Activated CD4-positive, alpha-beta memory T cell treated with anti-CD3 and anti-CD28 coated beads, Interleukin-2, amount 10 ng/mL, durations not matched to agents 7 days and 5 days (primary cell): ENCODE results near the gene METTL26. TPM values are rescaled to one million over a fixed set of nuclear protein-coding genes. Genes with fewer than 3 reads are reported as not detected.

Experiments
- CTCF ChIA-PET: fragments of 350-600 bp; sonication (Branson Sonifier 250); formaldehyde crosslinking; loops from one replicate; lab custom pipeline; 2021; ENCODE audit warnings: antibody characterized with exemption, inconsistent platforms; lab: Charles Lee
- POLR2A ChIA-PET: fragments of 350-600 bp; sonication (Branson Sonifier 250); formaldehyde crosslinking; loops from one replicate; lab custom pipeline; 2021; ENCODE audit warnings: antibody characterized with exemption; lab: Charles Lee
- DNase-seq: peaks from one replicate; pipeline ENCODE4 v3.0.0-alpha.2; 2020
- H3K27ac Mint-ChIP-seq: one replicate; pipeline ENCODE4 v1.8.0; 2021; ENCODE audit warnings: mild to moderate bottlenecking, mixed read lengths
- H3K27me3 Mint-ChIP-seq: one replicate; pipeline ENCODE4 v1.8.0; 2021; ENCODE audit warnings: mixed read lengths
- H3K36me3 Mint-ChIP-seq: one replicate; pipeline ENCODE4 v1.8.0; 2021; ENCODE audit warnings: low read depth, mixed read lengths
- H3K4me1 Mint-ChIP-seq: one replicate; pipeline ENCODE4 v1.8.0; 2021; ENCODE audit warnings: mixed read lengths
- H3K4me3 Mint-ChIP-seq: one replicate; pipeline ENCODE4 v1.8.0; 2021; ENCODE audit warnings: mild to moderate bottlenecking, mixed read lengths
- H3K9me3 Mint-ChIP-seq: one replicate; pipeline ENCODE4 v1.8.0; 2021; ENCODE audit warnings: mixed read lengths
- total RNA-seq, 2 experiments: library from RNA; stranded (reverse); gene quantifications; one replicate each; pipeline ENCODE4 v1.2.3, GENCODE V29; 2021

Gene METTL26
- total RNA-seq, 2 experiments from 2014 or later: 66.6 to 67.5 TPM

DNA sequence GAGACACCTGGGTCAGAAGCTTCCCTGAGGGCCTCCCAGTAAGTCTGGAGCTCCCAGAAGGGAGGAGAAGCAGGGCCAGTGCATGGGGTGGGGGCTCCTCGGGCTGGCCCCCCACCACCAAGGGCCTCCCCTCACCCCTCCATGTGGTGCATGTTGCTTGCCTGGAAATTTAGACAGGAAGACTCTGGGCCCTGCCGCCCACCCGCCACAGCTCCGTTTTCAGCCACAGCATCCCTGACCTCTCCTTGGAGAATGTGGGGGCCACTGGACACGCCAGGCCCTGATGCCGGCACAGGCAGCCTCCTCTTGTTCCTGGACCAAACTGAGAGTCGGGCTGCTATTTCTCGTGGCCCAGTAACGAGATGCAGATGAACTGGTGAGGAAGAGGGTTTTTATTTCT is 2.7 kb upstream of the METTL26 start:
- Mint-ChIP-seq H3K4me3 (no peak overlapping the region), H3K36me3 (peaks cover 6% of the 10 kb centered on the region), H3K9me3 (no peaks in the 10 kb centered on the region), H3K27me3 (no peaks in the 10 kb centered on the region), H3K4me1 (peaks cover 16% of the 10 kb centered on the region), H3K27ac (no peak overlapping the region)
- CTCF ChIA-PET: interaction anchor here (1.1 kb wide), 1 partner anchor 9 kb away, joined by 3 read pairs; no protein-coding TSS in a partner anchor
- POLR2A ChIA-PET: interaction anchor here (1.4 kb wide), 1 partner anchor 10 kb away, joined by 7 read pairs; the partner anchor contains the start of gene WDR90
- DNase-seq: no peak

DNA sequence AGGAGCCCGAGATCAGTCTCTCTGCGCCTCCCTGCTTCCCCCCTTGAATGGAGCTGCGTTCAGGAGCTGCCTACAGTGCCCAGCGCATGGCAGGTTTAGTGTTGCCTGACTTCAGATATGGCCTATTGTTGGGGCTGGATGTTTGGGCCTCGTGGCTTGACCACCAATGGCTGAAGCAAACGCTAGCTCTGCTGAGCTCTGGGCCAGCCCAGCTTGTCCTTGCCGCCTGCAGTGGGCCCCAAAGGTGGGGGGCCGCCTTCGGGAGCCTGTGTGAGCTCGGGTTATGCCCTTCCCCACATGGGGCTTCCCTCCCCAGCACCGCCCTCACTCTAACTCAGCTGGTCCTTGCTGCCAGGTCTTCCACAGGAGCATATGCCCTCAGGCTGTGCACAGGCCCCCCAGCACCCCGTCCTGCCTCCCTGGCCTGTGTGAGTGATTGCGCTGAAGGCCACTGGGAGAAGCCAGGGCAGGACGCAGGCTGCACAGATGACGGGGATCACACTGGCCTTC is 2.0 kb upstream of the METTL26 start:
- ChIA-PET CTCF (interaction anchor here (1.1 kb wide), 1 partner anchor 10 kb away, joined by 3 read pairs; no protein-coding TSS in a partner anchor), POLR2A (interaction anchor here (1.4 to 2.5 kb wide), 2 partner anchors 10 to 46 kb away, joined by 6 to 7 read pairs; partner anchors contain the start of genes JMJD8 and WDR90)
- no peak for DNase-seq
- Mint-ChIP-seq H3K36me3 (peaks cover 6% of the 10 kb centered on the region), H3K9me3 (no peaks in the 10 kb centered on the region), H3K4me3 (no peak overlapping the region), H3K4me1 (peaks cover 16% of the 10 kb centered on the region), H3K27me3 (no peaks in the 10 kb centered on the region), H3K27ac (no peak overlapping the region)

DNA sequence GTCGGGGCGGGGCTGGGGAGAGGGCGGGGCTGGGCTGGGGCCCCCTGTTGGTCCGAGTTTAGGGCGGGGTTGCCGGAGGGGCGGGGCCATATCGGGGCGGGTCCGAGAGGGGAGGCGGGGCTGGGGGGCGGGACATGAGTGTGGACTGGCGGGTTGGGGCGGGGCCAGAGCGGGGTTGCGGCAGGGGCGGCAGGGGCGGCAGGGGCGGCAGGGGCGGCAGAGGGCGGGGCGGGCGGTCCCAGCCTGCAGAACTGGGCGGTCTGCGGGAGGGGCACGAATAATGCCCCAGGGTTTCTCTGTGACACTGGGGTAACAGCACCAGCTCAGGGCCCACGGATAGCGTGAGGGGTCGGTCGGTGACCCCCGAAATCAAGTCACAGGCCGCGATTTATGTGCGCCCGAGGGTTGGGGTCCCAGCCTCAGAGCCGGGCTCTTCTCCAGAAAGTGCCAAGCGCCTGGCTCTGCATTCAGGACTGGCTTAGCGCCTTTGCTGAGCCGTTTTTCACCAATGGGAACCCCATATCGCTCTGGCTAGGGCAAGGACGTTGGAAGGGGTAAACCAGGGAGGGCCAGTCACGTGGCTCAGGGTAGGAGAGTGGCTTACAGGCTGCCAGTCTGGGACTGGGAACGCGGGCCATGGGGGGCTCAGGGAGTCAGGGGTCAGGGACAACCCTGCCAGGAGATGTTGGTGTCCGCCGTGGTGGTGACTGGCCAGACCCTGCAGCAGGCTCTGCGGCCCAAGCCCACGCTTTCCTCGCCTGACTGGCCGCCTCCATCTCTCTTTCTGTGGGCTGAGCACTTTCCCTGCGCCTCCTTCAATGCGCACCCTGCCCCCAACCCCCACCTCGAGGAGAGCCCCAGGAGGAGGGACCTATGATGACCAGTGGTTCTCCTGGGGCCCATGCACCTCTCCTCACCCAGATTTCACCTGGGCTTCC is 1.2 kb upstream of the METTL26 start:
- POLR2A ChIA-PET: interaction anchor here (0.9 to 2.5 kb wide), 11 partner anchors 11 to 69 kb away, joined by 3 to 18 read pairs (median 6); partner anchors contain the start of genes JMJD8, RHOT2, STUB1 and WDR24
- peak overlapping the region; percentile 89 for H3K4me3 Mint-ChIP-seq
- no peaks in the 10 kb centered on the region for H3K27me3 Mint-ChIP-seq
- no peaks in the 10 kb centered on the region for H3K9me3 Mint-ChIP-seq
- CTCF ChIA-PET: interaction anchor here (0.9 to 1.6 kb wide), 2 partner anchors 11 to 110 kb away, joined by 3 to 9 read pairs; partner anchors contain the start of gene CAPN15
- H3K27ac Mint-ChIP-seq: peak overlapping the region; percentile 98
- peaks cover 12% of the 10 kb centered on the region for H3K4me1 Mint-ChIP-seq
- peaks cover 6% of the 10 kb centered on the region for H3K36me3 Mint-ChIP-seq
- peak; percentile 90 for DNase-seq

DNA sequence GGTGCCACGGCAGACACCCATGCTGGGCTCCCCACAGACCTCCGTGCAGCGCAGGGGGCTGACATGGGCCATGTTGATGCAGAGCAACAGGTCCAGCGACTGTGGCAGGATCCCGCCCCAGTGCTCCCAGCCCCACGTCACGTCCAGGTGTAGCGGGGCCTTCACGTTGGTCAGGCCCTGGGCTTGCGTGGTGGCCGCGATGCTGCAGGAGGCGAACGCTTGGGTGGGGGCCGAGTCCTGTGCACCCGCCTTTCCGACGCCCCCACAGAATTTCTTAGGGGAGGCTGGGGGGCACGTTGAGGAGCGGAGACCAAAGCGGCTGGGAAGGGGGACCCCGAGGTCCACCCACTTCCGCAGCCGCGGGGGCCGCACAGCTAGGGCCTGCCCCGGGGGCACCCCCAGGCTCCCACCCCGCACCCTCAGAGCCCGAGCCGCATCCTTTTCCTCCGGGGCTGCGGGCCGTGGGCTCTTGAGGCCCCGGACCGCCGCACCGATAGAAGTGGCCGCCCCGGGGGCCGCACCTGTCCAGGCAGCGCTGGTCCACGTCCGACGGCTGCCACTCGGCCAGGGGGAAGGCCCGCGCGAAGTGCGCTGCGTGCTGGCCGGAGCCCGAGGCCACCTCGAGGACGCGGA is 416 bp downstream of the METTL26 start:
- Mint-ChIP-seq H3K27me3 (no peaks in the 10 kb centered on the region), H3K4me1 (peaks cover 12% of the 10 kb centered on the region), H3K4me3 (peak overlapping the region; percentile 89), H3K36me3 (peaks cover 6% of the 10 kb centered on the region), H3K27ac (peak overlapping the region; percentile 31), H3K9me3 (no peaks in the 10 kb centered on the region)
- ChIA-PET CTCF (interaction anchor here (0.6 to 1.6 kb wide), 2 partner anchors 12 to 14 kb away, joined by 3 to 9 read pairs; partner anchors contain the start of gene WDR90), POLR2A (interaction anchor here (0.9 to 2.5 kb wide), 12 partner anchors 13 to 184 kb away, joined by 3 to 18 read pairs (median 4); partner anchors contain the start of genes JMJD8, RAB40C, STUB1 and WDR24)
- DNase-seq: peak; percentile 28

DNA sequence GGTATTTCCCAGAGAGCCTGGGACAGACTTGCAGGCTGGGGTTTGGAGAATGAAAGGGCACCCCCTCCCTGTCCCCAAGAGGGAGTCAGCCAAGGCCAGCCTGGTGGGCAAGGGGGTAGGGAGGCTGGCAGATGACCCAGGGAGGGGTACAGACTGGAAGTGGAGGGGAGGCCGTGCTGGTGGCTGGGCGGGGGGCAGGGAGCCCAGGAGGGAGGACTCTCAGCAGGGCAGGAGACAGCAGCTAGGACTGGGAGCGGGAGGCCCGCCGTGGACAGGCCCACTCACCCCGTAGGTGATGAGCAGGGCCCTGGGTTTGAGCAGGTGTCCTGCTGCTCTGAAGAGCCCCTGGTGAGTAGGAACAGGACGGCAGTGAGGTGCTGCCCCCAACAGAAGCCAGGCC is 1.1 kb downstream of the METTL26 start:
- peak overlapping the region; percentile 89 for H3K4me3 Mint-ChIP-seq
- POLR2A ChIA-PET: interaction anchor here (1.0 kb wide), 1 partner anchor 44 kb away, joined by 4 read pairs; the partner anchor contains the start of gene RAB40C
- no peak overlapping the region for H3K27ac Mint-ChIP-seq
- CTCF ChIA-PET: no interaction called here
- H3K9me3 Mint-ChIP-seq: no peaks in the 10 kb centered on the region
- H3K27me3 Mint-ChIP-seq: no peaks in the 10 kb centered on the region
- peaks cover 12% of the 10 kb centered on the region for H3K4me1 Mint-ChIP-seq
- H3K36me3 Mint-ChIP-seq: peaks cover 6% of the 10 kb centered on the region
- no peak for DNase-seq

DNA sequence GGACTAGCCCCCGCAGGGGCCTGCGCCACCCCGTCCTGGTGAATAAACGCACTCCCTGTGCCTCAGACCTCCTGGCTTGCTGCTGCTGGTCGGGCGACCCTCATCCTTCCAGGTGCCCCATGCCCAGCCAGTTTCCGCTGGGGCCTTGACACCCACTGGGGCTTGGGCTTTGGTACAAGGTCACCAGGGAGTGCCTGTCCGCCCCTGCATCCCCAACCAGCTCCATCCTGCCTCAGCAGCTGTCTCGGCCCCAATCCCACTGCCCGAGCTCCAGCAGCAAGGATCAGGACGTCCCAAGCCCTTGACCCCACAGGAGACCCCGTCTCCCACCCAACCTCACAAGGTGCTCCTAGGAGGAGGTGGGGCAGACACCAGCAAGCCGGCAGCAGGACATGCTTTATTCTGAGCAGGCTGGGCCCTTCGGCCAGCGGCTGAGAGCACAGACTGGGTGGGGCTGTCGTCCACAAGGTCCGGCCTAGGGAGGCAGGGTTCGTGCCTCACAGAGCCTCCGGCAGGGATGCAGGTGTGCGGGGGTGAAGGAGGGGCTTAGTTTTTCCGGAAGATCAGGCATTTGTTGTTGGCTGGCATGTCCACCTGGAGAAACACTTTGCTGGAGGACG is 1.9 kb downstream of the METTL26 start:
- H3K36me3 Mint-ChIP-seq: peaks cover 6% of the 10 kb centered on the region
- H3K4me1 Mint-ChIP-seq: peaks cover 12% of the 10 kb centered on the region
- no peaks in the 10 kb centered on the region for H3K27me3 Mint-ChIP-seq
- H3K4me3 Mint-ChIP-seq: peak overlapping the region; percentile 55
- no peaks in the 10 kb centered on the region for H3K9me3 Mint-ChIP-seq
- DNase-seq: no peak
- ChIA-PET POLR2A (no interaction called here), CTCF (no interaction called here)
- H3K27ac Mint-ChIP-seq: no peak overlapping the region

DNA sequence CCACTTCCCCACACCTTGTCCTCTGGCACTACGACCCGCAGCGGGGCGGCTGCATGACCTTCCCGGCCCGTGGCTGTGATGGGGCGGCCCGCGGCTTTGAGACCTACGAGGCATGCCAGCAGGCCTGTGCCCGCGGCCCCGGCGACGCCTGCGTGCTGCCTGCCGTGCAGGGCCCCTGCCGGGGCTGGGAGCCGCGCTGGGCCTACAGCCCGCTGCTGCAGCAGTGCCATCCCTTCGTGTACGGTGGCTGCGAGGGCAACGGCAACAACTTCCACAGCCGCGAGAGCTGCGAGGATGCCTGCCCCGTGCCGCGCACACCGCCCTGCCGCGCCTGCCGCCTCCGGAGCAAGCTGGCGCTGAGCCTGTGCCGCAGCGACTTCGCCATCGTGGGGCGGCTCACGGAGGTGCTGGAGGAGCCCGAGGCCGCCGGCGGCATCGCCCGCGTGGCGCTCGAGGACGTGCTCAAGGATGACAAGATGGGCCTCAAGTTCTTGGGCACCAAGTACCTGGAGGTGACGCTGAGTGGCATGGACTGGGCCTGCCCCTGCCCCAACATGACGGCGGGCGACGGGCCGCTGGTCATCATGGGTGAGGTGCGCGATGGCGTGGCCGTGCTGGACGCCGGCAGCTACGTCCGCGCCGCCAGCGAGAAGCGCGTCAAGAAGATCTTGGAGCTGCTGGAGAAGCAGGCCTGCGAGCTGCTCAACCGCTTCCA is 2.6 kb downstream of the METTL26 start:
- Mint-ChIP-seq H3K27ac (no peak overlapping the region), H3K36me3 (peaks cover 6% of the 10 kb centered on the region), H3K4me1 (peaks cover 12% of the 10 kb centered on the region), H3K9me3 (no peaks in the 10 kb centered on the region), H3K4me3 (no peak overlapping the region), H3K27me3 (no peaks in the 10 kb centered on the region)
- peak; percentile 14 for DNase-seq
- ChIA-PET CTCF (no interaction called here), POLR2A (no interaction called here)

DNA sequence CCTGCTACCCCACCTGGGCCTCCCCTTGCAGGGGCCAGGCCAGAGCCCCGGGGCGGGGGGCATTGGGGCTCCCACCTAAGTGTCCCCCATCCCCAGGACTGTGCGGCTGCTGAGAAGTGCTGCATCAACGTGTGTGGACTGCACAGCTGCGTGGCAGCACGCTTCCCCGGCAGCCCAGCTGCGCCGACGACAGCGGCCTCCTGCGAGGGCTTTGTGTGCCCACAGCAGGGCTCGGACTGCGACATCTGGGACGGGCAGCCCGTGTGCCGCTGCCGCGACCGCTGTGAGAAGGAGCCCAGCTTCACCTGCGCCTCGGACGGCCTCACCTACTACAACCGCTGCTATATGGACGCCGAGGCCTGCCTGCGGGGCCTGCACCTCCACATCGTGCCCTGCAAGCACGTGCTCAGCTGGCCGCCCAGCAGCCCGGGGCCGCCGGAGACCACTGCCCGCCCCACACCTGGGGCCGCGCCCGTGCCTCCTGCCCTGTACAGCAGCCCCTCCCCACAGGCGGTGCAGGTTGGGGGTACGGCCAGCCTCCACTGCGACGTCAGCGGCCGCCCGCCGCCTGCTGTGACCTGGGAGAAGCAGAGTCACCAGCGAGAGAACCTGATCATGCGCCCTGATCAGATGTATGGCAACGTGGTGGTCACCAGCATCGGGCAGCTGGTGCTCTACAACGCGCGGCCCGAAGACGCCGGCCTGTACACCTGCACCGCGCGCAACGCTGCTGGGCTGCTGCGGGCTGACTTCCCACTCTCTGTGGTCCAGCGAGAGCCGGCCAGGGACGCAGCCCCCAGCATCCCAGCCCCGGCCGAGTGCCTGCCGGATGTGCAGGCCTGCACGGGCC is 3.4 kb downstream of the METTL26 start:
- CTCF ChIA-PET: no interaction called here
- no peaks in the 10 kb centered on the region for H3K9me3 Mint-ChIP-seq

DNA sequence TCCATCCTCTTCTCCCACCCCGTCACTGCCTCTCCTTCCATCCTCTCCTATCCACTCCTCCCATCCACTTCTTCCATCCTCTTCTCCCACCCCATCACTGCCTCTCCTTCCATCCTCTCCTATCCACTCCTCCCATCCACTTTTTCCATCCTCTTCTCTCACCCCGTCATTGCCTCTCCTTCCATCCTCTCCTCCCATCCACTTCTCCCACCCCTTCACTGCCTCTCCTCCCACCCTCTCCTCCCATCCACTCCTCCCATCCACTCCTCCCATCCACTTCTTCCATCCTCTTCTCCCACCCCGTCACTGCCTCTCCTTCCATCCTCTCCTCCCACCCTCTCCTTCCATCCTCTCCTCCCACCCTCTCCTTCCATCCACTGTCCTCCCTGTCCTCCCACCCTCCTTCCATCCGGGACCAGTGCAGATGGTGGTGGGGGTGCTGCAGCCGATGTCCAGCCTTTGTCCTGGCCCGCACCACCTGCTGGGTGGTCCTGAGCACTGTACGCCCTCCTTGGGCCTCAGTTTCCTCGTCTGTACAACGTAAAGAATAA is 4.2 kb downstream of the METTL26 start:
- H3K4me1 Mint-ChIP-seq: peaks cover 12% of the 10 kb centered on the region
- CTCF ChIA-PET: no interaction called here
- DNase-seq: no peak
- POLR2A ChIA-PET: no interaction called here
- H3K36me3 Mint-ChIP-seq: peaks cover 6% of the 10 kb centered on the region
- no peak overlapping the region for H3K27ac Mint-ChIP-seq
- no peak overlapping the region for H3K4me3 Mint-ChIP-seq
- H3K9me3 Mint-ChIP-seq: no peaks in the 10 kb centered on the region
- H3K27me3 Mint-ChIP-seq: no peaks in the 10 kb centered on the region

More for the DNA sequence above, 3.4 kb downstream of the METTL26 start:
- no peak overlapping the region for H3K27ac Mint-ChIP-seq
- H3K27me3 Mint-ChIP-seq: no peaks in the 10 kb centered on the region
- DNase-seq: no peak
- POLR2A ChIA-PET: no interaction called here
- peaks cover 6% of the 10 kb centered on the region for H3K36me3 Mint-ChIP-seq
- H3K4me3 Mint-ChIP-seq: no peak overlapping the region
- H3K4me1 Mint-ChIP-seq: peaks cover 12% of the 10 kb centered on the region

DNA sequence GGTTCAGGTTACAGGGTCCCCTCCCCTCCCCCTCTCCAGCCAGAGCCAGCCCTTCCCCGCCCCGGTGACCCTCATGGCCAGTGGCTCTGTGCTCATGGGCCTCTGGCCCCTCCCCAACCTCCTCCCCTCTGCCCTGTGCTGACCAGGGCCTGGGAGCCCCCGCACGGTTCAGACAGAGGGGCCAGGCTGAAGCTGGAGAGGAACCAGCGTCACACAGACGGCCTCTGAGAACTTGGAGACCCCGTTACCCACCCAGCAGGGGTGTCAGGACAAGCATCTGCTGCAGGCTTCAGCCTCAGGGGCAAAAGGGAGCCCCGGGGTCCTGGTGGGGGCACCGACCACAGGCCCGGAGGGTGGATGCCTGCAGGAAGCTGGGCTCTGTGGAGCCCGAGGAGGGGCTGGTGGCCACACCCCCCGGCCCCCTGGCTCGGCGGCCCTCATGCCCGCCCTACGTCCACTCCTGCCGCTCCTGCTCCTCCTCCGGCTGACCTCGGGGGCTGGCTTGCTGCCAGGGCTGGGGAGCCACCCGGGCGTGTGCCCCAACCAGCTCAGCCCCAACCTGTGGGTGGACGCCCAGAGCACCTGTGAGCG is 5.2 kb downstream of the METTL26 start, which contains the start of gene WFIKKN1:
Gene WFIKKN1, plus strand, starts transcription at position 171 of the 591 bp plus-strand sequence. Its CDS starts 269 bp downstream, at position 440.
- Mint-ChIP-seq H3K4me3 (no peak within 1 kb of the TSS), H3K36me3 (peaks cover 2% of the 10 kb centered on the region), H3K27me3 (no peaks in the 10 kb centered on the region), H3K9me3 (no peaks in the 10 kb centered on the region), H3K4me1 (peaks cover 6% of the 10 kb centered on the region), H3K27ac (no peak within 1 kb of the TSS)
- no peak for DNase-seq
- ChIA-PET POLR2A (no interaction called here), CTCF (no interaction called here)
